Activated naive CD4-positive, alpha-beta T cell treated with anti-CD3 and anti-CD28 coated beads, Interleukin-2, amount 10 ng/mL, durations not matched to agents 7 days and 5 days (primary cell): ENCODE data around the gene L1TD1.
"Not testable (repeated sequence)": the region's sequence is repeated elsewhere in the genome, so short reads cannot be mapped to it uniquely, and the experiment has no call there.

ENCODE experiments used
- CTCF ChIA-PET: fragments of 350-600 bp; sonication (Branson Sonifier 250); formaldehyde crosslinking; loops from one replicate; lab custom pipeline; 2021; ENCODE audit warnings: antibody characterized with exemption; lab: Charles Lee
- DNase-seq: peaks from one replicate; pipeline ENCODE4 v3.0.0-alpha.2; 2020
- H3K27ac Mint-ChIP-seq: one replicate; pipeline ENCODE4 v1.8.0; 2021; ENCODE audit warnings: mild to moderate bottlenecking, moderate library complexity, mixed read lengths
- H3K27me3 Mint-ChIP-seq: one replicate; pipeline ENCODE4 v1.8.0; 2021; ENCODE audit warnings: mild to moderate bottlenecking, mixed read lengths
- H3K36me3 Mint-ChIP-seq: one replicate; pipeline ENCODE4 v1.8.0; 2021; ENCODE audit warnings: mixed read lengths
- H3K4me1 Mint-ChIP-seq: one replicate; pipeline ENCODE4 v1.8.0; 2021; ENCODE audit warnings: mixed read lengths
- H3K4me3 Mint-ChIP-seq: one replicate; pipeline ENCODE4 v1.8.0; 2021; ENCODE audit warnings: mild to moderate bottlenecking, moderate library complexity, mixed read lengths
- H3K9me3 Mint-ChIP-seq: one replicate; pipeline ENCODE4 v1.8.0; 2021; ENCODE audit warnings: mixed read lengths

The L1TD1 gene

DNA sequence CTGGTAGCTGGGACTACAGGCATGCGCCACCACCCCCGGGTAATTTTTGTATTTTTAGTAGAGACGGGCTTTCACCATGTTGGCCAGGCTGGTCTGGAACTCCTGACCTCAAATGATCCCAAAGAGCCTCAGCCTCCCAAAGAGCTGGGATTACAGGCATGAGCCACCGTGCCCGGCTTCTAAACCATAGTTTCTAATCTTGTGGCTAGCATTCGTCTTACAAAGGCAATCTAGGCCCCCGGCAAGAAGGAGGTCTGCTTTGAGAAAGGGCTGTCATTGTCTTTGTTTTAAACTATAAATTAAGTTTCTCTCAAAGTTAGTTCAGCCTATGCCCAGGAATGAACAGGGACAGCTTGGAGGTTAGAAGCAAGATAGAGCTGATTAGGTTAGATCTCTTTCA lies 10.3 kb upstream of the L1TD1 start:
- CTCF ChIA-PET: interaction anchor here (1.0 to 1.1 kb wide), 2 partner anchors 9 to 221 kb away, joined by 3 to 6 read pairs; no protein-coding TSS in a partner anchor
- H3K9me3 Mint-ChIP-seq: no peaks in the 10 kb centered on the region
- no peak overlapping the region for H3K4me3 Mint-ChIP-seq
- H3K36me3 Mint-ChIP-seq: no peaks in the 10 kb centered on the region
- H3K27ac Mint-ChIP-seq: no peak overlapping the region
- no peaks in the 10 kb centered on the region for H3K4me1 Mint-ChIP-seq
- H3K27me3 Mint-ChIP-seq: no peaks in the 10 kb centered on the region
- DNase-seq: no peak

DNA sequence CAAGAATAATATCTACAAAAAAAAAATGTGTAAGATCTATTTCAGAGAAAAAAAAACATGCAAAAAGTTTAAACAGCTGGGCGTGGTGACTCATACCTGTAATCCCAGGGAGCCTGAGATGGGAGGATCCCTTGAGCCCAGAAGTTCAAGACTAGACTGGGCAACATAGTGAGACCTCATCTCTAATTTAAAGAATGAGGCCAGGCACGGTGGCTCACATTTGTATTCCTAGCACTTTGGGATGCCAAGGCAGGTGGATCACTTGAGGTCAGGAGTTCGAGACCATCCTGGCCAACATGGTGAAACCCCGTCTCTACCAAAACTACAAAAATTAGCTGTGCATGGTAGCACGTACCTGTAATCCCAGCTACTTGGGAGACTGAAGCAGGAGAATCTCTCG lies 9.4 kb upstream of the L1TD1 start:
- H3K36me3 Mint-ChIP-seq, DNase-seq, H3K27ac Mint-ChIP-seq, H3K27me3 Mint-ChIP-seq, H3K4me3 Mint-ChIP-seq, H3K9me3 Mint-ChIP-seq, H3K4me1 Mint-ChIP-seq: not testable (repeated sequence)
- CTCF ChIA-PET: interaction anchor here (0.5 to 0.6 kb wide), 2 partner anchors 78 to 204 kb away, joined by 3 read pairs; no protein-coding TSS in a partner anchor

DNA sequence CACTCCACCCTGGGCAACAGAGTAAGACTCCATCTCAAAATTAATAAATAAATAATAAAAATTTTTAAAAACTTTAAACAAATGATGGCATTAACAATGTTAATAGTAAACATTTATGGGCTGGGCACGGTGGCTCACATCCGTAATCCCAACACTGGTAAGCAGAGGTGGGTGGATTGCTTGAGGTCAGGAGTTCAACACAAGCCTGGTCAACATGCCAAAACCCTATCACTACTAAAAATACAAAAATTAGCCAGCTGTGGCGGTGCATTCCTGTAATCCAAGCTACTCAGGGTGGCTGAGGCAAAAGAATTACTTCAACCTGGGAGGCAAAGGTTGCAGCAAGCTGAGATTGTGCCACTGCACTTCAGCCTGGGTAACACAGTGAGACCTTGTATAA lies 9.0 kb upstream of the L1TD1 start:
- Mint-ChIP-seq H3K4me3 (no peak overlapping the region), H3K4me1 (no peaks in the 10 kb centered on the region), H3K27me3 (no peaks in the 10 kb centered on the region), H3K27ac (no peak overlapping the region), H3K9me3 (no peaks in the 10 kb centered on the region), H3K36me3 (no peaks in the 10 kb centered on the region)
- no peak for DNase-seq
- CTCF ChIA-PET: no interaction called here

DNA sequence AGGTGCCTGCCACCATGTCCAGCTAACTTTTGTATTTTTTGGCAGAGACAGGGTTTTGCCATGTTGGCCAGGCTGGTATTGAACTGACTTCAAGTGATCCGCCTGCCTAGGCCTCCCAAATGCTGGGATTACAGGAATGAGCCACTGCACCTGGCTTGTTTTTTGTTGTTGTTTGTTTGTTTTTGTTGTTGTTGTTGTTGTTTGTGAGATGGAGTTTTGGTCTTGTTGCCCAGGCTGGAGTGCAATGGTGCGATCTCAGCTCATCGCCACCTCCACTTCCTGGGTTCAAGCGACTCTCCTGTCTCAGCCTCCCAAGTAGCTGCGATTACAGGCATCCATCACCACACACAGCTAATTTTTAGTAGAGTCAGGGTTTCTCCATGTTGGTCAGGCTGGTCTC lies 7.1 kb upstream of the L1TD1 start:
- no peak overlapping the region for H3K27ac Mint-ChIP-seq
- no peak overlapping the region for H3K4me3 Mint-ChIP-seq
- CTCF ChIA-PET: no interaction called here
- no peaks in the 10 kb centered on the region for H3K4me1 Mint-ChIP-seq
- no peaks in the 10 kb centered on the region for H3K36me3 Mint-ChIP-seq
- DNase-seq: no peak
- no peaks in the 10 kb centered on the region for H3K27me3 Mint-ChIP-seq
- H3K9me3 Mint-ChIP-seq: no peaks in the 10 kb centered on the region

DNA sequence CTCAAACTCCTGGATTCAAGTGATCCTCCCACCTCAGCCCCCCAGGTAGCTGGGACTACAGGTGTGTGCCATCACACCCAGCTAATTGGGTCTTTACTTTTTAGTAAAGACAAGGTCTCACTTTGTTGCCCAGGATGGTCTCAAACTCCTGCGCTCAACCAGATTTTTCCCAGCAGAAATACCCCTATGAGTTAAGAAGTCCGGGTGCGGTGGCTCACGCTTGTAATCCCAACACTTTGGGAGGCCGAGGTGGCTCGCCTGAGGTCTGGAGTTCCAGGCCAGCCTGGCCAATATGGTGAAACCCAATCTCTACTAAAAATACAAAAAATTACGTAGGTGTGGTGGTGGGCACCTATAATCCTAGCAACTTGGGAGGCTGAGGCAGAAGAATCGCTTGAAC lies 6.5 kb upstream of the L1TD1 start:
- Mint-ChIP-seq H3K36me3 (no peaks in the 10 kb centered on the region), H3K27me3 (peaks cover under 1% of the 10 kb centered on the region), H3K4me1 (no peaks in the 10 kb centered on the region), H3K4me3 (no peak overlapping the region), H3K27ac (no peak overlapping the region), H3K9me3 (no peaks in the 10 kb centered on the region)
- CTCF ChIA-PET: no interaction called here
- no peak for DNase-seq

DNA sequence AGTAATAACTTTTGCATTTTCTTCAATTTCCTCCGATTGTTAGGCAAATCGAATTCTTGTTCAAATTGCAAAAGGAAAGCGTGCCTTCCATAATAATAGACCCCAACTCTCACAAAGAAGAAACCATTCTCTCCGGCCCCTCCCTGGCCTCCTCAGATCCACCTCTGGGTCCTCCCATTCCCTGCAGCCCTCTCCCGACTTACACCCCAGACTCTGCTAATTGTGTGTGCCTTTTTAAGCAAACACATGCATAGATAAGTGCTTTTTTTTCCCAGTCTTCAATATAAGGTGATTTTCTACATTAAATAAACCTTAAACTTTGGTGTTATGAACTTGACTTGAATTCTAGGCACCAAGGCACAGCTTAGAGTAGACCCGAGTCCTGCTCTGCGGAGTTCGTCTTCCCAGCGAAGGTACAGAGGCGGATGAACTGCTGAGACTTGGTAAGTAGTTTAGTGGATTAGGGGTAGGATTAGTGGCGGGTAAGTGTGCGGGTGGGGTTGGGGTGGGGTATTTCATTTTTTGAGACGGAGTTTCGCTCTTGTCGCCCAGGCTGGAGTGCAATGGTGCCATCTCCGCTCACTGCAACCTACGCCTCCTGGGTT lies 1.5 kb downstream of the L1TD1 start:
- Mint-ChIP-seq H3K27ac (no peak overlapping the region), H3K27me3 (peaks cover 56% of the 10 kb centered on the region), H3K4me1 (peaks cover 4% of the 10 kb centered on the region), H3K9me3 (no peaks in the 10 kb centered on the region), H3K36me3 (no peaks in the 10 kb centered on the region), H3K4me3 (no peak overlapping the region)
- DNase-seq: no peak
- CTCF ChIA-PET: no interaction called here

DNA sequence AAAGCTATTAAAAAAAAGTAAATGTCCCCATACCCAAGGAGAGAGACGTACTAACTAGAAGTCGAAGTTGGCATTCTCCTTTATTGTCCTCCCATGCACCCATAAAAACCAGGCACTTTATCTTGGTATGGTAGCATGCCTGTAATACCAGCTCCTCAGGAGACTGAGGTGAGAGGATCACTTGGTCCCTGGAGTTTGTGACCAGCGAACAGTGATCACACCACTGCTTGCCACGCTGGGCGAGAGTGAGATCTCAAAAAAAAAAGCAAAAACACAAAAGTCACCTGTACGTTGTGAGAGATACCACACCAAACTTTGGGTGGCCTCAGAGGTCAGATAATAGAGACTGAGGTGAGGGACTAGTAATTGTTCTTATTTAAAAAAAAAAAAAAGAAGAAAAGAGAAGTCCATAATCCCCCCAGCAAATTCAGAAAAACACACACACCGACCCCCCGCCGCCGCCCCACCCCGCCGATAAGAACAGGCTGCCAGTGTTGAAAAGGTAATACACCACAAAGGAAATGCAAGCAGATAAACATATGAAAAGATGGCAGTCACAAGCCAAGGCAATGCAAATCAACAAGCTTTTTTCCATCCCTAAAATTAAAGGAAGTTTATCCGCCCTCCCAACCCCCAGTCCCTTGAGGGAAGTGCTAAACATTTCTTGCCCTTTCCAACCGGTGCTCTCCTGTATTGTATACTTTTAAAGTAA lies 3.6 kb downstream of the L1TD1 start:
- no peak for DNase-seq
- Mint-ChIP-seq H3K36me3 (no peaks in the 10 kb centered on the region), H3K4me3 (no peak overlapping the region), H3K27me3 (peaks cover 54% of the 10 kb centered on the region), H3K27ac (no peak overlapping the region), H3K9me3 (no peaks in the 10 kb centered on the region), H3K4me1 (peaks cover 4% of the 10 kb centered on the region)
- CTCF ChIA-PET: interaction anchor here (1.2 kb wide), 1 partner anchor 23 kb away, joined by 3 read pairs; no protein-coding TSS in a partner anchor

DNA sequence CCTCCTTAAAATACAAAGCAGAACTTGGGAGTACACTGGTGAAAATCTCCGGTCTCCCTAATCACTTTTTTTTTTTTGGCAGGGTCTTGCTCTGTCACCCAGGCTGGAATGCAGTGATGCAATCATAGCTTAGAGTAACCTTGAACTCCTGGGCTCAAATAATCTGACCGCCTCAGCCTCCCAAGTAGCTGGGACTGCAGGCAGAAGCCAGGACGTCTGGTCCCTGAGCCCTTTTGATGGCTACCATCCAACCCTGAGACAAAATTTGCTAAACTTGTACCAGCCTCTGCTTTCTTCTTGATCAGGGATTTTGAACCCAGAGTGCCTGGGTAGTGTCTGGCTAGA lies 4.1 kb downstream of the L1TD1 start:
- Mint-ChIP-seq H3K27me3 (peaks cover 49% of the 10 kb centered on the region), H3K4me3 (no peak overlapping the region), H3K9me3 (no peaks in the 10 kb centered on the region), H3K4me1 (peaks cover 4% of the 10 kb centered on the region), H3K36me3 (no peaks in the 10 kb centered on the region), H3K27ac (no peak overlapping the region)
- no peak for DNase-seq
- CTCF ChIA-PET: interaction anchor here (1.2 kb wide), 1 partner anchor 23 kb away, joined by 3 read pairs; no protein-coding TSS in a partner anchor

DNA sequence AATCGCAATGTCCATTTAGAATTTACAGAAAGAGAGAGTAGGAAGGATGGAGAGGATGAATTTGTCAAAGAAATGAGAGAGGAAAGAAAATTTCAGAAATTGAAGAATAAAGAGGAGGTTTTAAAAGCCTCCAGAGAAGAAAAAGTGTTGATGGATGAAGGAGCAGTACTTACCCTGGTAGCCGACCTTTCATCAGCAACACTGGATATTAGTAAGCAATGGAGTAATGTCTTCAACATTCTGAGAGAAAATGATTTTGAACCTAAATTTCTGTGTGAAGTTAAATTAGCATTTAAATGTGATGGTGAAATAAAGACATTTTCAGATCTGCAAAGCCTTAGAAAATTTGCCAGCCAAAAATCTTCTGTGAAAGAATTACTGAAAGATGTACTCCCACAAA lies 12.5 kb downstream of the L1TD1 start:
- CTCF ChIA-PET: no interaction called here

DNA sequence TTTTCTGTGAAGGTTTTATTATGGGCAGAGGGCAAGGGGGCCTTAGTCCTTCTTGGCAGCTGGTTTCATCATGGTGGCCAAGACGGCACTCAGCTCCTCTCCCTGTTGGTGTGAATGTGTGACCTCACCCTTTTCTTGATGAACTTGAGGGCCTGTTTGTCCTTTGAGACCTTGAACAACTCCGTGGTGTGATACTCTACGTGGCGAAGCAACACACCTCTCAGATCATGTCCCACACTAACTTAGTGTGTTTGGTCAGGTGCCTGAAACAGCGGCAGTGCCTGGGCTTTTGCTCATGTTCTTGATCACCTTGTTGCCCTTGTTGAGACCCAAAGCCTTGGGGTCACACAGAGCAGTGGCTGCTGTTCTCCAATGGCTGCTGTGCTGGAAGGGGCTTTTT lies 13.4 kb downstream of the L1TD1 start:
- CTCF ChIA-PET: no interaction called here
- H3K36me3 Mint-ChIP-seq: no peaks in the 10 kb centered on the region
- peaks cover 3% of the 10 kb centered on the region for H3K27me3 Mint-ChIP-seq

More for the DNA sequence above, 12.5 kb downstream of the L1TD1 start:
- H3K4me3 Mint-ChIP-seq: no peak overlapping the region
- no peaks in the 10 kb centered on the region for H3K36me3 Mint-ChIP-seq
- H3K27me3 Mint-ChIP-seq: peaks cover 3% of the 10 kb centered on the region
- no peak overlapping the region for H3K27ac Mint-ChIP-seq
- H3K9me3 Mint-ChIP-seq: peaks cover 7% of the 10 kb centered on the region
- no peak for DNase-seq
- peaks cover 4% of the 10 kb centered on the region for H3K4me1 Mint-ChIP-seq

DNA sequence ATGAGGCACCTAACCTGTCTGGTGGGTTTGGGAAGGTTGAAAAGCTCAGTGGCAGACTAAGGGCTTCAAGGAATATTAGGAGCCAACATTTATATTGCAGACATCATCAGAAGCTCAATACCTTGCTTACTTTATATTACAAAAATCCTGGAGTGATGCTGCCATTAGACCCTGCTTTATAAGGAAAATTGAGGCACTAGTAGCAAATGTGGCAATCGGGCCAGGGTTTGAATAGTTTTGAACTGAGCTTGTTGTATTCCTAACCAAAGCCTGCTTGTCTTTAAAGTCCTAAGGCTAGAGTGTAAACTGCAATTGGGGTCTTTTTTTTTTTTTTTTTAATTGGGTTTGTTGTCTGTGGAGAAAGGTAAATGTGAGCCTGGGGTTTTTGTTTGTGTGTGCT lies 14.3 kb downstream of the L1TD1 start:
- CTCF ChIA-PET: no interaction called here
- DNase-seq: no peak
- H3K36me3 Mint-ChIP-seq: no peaks in the 10 kb centered on the region
- no peak overlapping the region for H3K4me3 Mint-ChIP-seq
- H3K27me3 Mint-ChIP-seq: peaks cover 3% of the 10 kb centered on the region
- H3K9me3 Mint-ChIP-seq: peaks cover 7% of the 10 kb centered on the region
- no peak overlapping the region for H3K27ac Mint-ChIP-seq
- H3K4me1 Mint-ChIP-seq: peaks cover 4% of the 10 kb centered on the region

More for the DNA sequence above, 13.4 kb downstream of the L1TD1 start:
- Mint-ChIP-seq H3K4me3 (no peak overlapping the region), H3K4me1 (peaks cover 4% of the 10 kb centered on the region), H3K27ac (no peak overlapping the region), H3K9me3 (peaks cover 7% of the 10 kb centered on the region)
- DNase-seq: no peak

DNA sequence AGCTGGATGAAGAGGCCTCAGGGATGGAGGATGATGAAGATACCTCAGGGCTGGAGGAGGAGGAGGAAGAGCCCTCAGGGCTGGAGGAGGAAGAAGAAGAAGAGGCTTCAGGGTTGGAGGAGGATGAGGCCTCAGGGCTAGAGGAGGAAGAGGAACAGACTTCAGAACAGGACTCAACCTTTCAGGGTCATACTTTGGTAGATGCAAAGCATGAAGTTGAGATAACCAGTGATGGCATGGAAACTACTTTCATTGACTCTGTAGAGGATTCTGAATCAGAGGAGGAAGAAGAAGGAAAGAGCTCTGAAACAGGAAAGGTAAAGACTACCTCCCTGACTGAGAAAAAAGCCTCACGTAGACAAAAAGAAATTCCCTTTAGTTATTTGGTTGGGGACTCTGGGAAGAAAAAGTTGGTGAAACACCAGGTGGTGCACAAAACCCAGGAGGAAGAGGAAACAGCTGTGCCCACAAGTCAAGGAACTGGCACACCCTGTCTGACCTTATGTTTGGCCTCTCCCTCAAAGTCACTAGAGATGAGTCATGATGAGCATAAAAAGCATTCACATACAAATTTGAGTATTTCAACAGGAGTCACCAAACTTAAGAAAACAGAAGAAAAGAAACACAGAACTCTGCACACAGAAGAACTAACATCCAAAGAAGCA lies 15.4 kb downstream of the L1TD1 start:
- DNase-seq: no peak
- Mint-ChIP-seq H3K4me1 (peaks cover 4% of the 10 kb centered on the region), H3K9me3 (peaks cover 7% of the 10 kb centered on the region), H3K4me3 (no peak overlapping the region), H3K27me3 (peaks cover 3% of the 10 kb centered on the region), H3K27ac (no peak overlapping the region), H3K36me3 (no peaks in the 10 kb centered on the region)
- CTCF ChIA-PET: no interaction called here

DNA sequence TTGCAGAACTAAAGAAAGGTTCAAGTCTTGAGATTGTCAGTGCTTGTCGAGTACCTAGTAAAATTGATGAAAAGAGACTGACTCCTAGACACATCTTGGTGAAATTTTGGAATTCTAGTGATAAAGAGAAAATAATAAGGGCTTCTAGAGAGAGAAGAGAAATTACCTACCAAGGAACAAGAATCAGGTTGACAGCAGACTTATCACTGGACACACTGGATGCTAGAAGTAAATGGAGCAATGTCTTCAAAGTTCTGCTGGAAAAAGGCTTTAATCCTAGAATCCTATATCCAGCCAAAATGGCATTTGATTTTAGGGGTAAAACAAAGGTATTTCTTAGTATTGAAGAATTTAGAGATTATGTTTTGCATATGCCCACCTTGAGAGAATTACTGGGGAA lies 16.3 kb downstream of the L1TD1 start:
- H3K4me3 Mint-ChIP-seq: no peak overlapping the region
- no peak for DNase-seq
- peaks cover 4% of the 10 kb centered on the region for H3K4me1 Mint-ChIP-seq
- H3K36me3 Mint-ChIP-seq: no peaks in the 10 kb centered on the region
- H3K27me3 Mint-ChIP-seq: peaks cover 3% of the 10 kb centered on the region
- CTCF ChIA-PET: no interaction called here
- peaks cover 7% of the 10 kb centered on the region for H3K9me3 Mint-ChIP-seq
- no peak overlapping the region for H3K27ac Mint-ChIP-seq

DNA sequence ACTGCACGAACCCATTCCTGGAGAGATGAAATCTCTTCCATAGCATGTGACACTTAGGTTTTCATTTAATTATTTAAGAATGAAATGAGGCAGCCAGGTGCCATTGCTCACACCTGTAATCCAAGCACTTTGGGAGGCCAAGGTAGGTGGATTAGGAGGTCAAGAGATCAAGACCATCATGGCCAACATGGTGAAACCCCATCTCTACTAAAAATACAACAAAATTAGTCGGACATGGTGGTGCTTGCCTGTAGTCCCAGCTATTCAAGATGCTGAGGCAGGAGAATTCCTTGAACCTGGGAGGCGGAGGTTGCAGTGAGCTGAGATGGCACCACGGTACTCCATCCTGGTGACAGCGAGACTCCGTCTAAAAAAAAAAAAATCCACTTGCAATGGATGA lies 17.8 kb downstream of the L1TD1 start:
- no peaks in the 10 kb centered on the region for H3K36me3 Mint-ChIP-seq
- H3K27ac Mint-ChIP-seq: no peak overlapping the region
- CTCF ChIA-PET: no interaction called here
- H3K4me3 Mint-ChIP-seq: no peak overlapping the region
- DNase-seq: no peak
- peaks cover 4% of the 10 kb centered on the region for H3K4me1 Mint-ChIP-seq
- peaks cover 8% of the 10 kb centered on the region for H3K9me3 Mint-ChIP-seq
- H3K27me3 Mint-ChIP-seq: peaks cover 3% of the 10 kb centered on the region
